ENCODE data around the gene AHR. TPM values are rescaled to one million over a fixed set of nuclear protein-coding genes. Genes with fewer than 3 reads are reported as not detected.
"Not testable (repeated sequence)": the region's sequence is repeated elsewhere in the genome, so short reads cannot be mapped to it uniquely, and the experiment has no call there.

The AHR gene
- total and polyA plus RNA-seq, 8 donors, result 8.7 to 136 (median 43.1) TPM

- Histone ChIP-seq H3K36me3 (no peaks in the 10 kb centered on the region), H3K4me3 (no peak overlapping the region), H3K4me1 (no peaks in the 10 kb centered on the region), H3K27me3 (no peaks in the 10 kb centered on the region), H3K9me3 (peaks cover 0 to 16% (median 9%) of the 10 kb centered on the region in 4 donors), H3K27ac (no peak overlapping the region)
- no peak for TF ChIP-seq POLR2A (IDR thresholded peaks at IDR 0.05)
- no peak for TF ChIP-seq POLR2AphosphoS5 (IDR thresholded peaks at IDR 0.05)
- intact Hi-C loops (cut with DNase I; ENCODE audit: low total_unique reads), result no loop called here
- no peak for DNase-seq
- 40 to 56% (median 43%) methylated on average over 4 of the region's 4 CpGs for WGBS, 5 donors
Observed at GRCh38 chr7:17390392-17390791, 91.9 kb downstream of the AHR start.

DNA sequence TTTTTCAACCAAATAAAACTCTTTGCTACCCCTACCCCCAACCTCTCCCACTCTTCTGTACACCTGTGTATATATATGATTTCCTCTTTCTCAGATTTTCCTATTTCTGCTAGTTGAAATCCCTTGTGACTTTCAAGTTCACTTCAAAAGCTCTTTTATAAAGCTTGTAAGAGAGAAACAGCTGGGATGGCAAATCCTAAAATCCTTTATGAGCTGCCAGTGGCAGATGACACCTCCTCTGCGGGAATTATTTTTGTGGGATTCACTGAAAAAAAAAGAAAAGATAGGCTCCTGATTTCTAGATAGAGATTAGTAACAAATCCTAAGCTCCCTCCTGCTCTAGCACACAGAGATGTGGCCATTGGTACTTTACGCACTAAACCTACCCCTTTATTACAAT, 92.9 kb downstream of the AHR start:
- intact Hi-C loops (cut with DNase I; ENCODE audit: low total_unique reads), result no loop called here
- Histone ChIP-seq H3K27me3 (no peaks in the 10 kb centered on the region), H3K9me3 (peaks cover 0 to 16% (median 9%) of the 10 kb centered on the region in 4 donors), H3K4me3 (no peak overlapping the region), H3K4me1 (no peaks in the 10 kb centered on the region), H3K36me3 (no peaks in the 10 kb centered on the region), H3K27ac (no peak overlapping the region)
- WGBS, 5 donors, result 90 to 100% (median 98%) methylated on average over 2 of the region's 2 CpGs
- TF ChIP-seq EP300 (IDR thresholded peaks at IDR 0.05), result no peak
- TF ChIP-seq POLR2AphosphoS5 (IDR thresholded peaks at IDR 0.05), result no peak
- TF ChIP-seq, protein P1, sequence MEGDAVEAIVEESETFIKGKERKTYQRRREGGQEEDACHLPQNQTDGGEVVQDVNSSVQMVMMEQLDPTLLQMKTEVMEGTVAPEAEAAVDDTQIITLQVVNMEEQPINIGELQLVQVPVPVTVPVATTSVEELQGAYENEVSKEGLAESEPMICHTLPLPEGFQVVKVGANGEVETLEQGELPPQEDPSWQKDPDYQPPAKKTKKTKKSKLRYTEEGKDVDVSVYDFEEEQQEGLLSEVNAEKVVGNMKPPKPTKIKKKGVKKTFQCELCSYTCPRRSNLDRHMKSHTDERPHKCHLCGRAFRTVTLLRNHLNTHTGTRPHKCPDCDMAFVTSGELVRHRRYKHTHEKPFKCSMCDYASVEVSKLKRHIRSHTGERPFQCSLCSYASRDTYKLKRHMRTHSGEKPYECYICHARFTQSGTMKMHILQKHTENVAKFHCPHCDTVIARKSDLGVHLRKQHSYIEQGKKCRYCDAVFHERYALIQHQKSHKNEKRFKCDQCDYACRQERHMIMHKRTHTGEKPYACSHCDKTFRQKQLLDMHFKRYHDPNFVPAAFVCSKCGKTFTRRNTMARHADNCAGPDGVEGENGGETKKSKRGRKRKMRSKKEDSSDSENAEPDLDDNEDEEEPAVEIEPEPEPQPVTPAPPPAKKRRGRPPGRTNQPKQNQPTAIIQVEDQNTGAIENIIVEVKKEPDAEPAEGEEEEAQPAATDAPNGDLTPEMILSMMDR (IDR thresholded peaks at IDR 0.05), result no peak
- TF ChIP-seq POLR2A (IDR thresholded peaks at IDR 0.05), result no peak
- no peak for DNase-seq

DNA sequence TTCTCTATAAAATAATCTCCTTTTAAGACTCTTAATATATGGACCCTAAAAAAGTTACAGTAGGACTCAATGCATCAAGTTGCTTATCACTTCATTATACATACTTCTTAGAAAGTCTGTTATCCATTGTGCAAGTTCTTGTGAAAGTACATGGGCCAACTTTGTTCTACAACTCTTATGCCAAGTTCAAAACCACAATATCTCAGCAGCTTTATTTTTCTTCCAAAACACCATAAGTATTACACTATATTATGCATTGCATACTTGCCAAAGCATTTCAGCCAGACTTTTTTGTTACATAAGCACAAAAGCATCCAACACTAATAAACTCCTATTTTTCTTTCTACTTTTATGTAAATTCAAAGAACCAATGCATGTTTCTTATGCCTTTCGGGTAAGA, 94.4 kb downstream of the AHR start:
- no peaks in the 10 kb centered on the region for H3K36me3 ChIP-seq
- TF ChIP-seq POLR2A (IDR thresholded peaks at IDR 0.05), result no peak
- TF ChIP-seq POLR2AphosphoS5 (IDR thresholded peaks at IDR 0.05), result no peak
- no peak for TF ChIP-seq EP300 (IDR thresholded peaks at IDR 0.05)
- TF ChIP-seq, protein P1 (IDR thresholded peaks at IDR 0.05), result no peak
- intact Hi-C loops (cut with DNase I; ENCODE audit: low total_unique reads), result no loop called here
- no peaks in the 10 kb centered on the region for H3K27me3 ChIP-seq
- no peaks in the 10 kb centered on the region for H3K4me1 ChIP-seq
- no peak overlapping the region for H3K4me3 ChIP-seq
- peaks cover 0 to 16% (median 9%) of the 10 kb centered on the region in 4 donors for H3K9me3 ChIP-seq
- 92 to 97% (median 96%) methylated on average over 1 of the region's 1 CpG for WGBS, 5 donors
- no peak overlapping the region for H3K27ac ChIP-seq
- DNase-seq, result peak in 1 of 2 donors; percentile 44

- H3K27me3 ChIP-seq, result not testable (repeated sequence)
Observed at GRCh38 chr7:17394563-17394962, 96.1 kb downstream of the AHR start.

More at GRCh38 chr7:17394563-17394962, 96.1 kb downstream of the AHR start:
- H3K27ac ChIP-seq; H3K4me1 ChIP-seq; H3K36me3 ChIP-seq; intact Hi-C loops (cut with DNase I; ENCODE audit: low total_unique reads); DNase-seq; H3K4me3 ChIP-seq: not testable (repeated sequence)
- WGBS, 5 donors, result 71 to 94% (median 72%) methylated on average over 4 of the region's 4 CpGs
- peaks cover 0 to 16% (median 9%) of the 10 kb centered on the region in 4 donors for H3K9me3 ChIP-seq

Small RNAs within 50 kb of the gene (small RNA-seq; reads per million reads assigned to genes)
- gene RF00092, result 0 reads per million in 4 donors

All from stomach (tissue), 9 donors.